ENCODE results near the gene CRYBA2.
A peak's percentile ranks its signal among the peaks of the same experiment; 100 is the strongest.

The CRYBA2 gene

DNA sequence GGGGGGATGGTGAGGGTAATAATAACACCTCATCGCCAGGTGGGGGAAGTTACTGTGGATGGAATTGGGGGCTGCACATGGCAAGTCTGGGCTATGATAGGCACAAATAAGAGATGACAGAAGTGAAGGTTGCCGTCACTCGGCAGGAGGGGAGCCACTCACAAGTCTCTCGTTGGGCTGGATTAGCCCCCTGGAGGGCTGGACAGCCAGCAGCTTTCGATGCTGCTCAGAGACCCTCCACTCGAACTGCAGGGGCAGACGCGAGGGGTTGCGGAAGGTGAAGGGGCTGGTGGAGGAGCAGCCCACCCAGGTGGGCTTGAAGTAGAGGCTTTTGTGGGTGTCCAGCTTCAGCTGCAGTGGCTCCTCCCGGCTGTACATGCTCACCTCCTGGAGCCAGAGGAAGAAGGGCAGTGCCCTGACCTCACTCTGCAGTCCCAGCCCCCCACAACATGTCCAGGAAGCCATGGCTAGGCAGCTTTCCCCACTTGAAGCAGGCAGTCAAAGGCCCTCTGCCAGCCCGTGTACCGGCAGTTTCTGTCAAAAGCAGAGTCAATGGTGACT lies 29.9 kb upstream of the CRYBA2 start:
- DNase-seq, result no peak

DNA sequence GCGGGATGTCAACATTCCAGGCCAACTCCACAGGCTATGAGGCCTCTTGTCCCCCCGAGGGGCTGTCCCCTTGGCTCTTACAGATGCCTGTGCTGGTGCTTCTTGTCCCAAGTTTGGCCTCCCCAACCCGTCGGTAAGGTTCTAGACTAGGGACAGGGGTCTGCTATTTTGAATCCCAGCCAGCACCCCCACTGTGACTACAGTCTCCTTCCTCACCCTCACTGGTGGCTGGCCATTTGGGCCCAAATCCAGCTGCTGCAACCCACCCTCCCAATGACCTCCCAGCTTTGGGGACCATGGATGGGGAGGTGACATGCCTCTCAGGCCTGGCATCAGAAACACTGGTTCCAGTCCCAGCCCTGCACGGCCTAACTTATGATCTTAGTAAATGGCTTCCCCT lies 29.4 kb upstream of the CRYBA2 start:
- DNase-seq, result no peak

DNA sequence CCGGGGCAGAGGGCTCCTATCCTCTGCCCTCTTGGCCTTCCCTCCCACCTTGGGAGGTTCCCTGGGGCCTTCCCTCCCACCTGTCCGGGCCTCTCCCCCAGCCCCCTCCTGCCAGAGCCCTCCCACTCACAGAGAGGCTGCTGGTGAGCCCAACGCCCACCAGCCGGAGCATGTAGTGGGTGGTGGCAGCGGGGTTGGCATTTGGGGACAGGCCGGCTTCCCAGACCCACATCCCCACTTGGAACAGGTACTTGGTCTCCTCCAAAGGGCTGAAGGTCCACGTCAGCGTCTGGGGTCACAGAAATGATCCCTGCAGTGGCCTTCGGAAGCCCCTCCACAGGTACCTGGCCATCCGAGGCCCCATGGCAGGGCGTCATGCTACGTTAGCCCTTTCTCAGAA lies 28.8 kb upstream of the CRYBA2 start:
- no peak for DNase-seq

DNA sequence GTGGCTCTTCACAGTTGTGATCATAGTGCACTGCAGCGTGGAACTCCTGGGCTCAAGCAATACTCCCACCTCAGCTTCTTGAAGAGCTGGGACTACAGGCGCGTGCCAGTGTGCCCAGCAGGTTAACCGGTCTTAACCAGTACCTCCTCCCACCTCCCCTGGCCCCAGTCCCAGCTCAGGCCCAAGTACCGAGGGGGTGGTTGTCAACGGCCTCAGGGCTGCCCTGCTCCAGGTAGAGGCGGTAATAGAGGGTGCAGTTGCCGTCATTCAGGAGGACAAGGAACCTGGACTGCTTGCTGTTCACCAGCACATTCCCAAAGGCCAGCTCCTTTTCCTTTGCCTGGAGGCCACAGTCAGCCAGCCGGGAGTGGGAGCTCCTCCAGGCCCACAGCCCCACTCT lies 28.4 kb upstream of the CRYBA2 start:
- DNase-seq, result no peak

DNA sequence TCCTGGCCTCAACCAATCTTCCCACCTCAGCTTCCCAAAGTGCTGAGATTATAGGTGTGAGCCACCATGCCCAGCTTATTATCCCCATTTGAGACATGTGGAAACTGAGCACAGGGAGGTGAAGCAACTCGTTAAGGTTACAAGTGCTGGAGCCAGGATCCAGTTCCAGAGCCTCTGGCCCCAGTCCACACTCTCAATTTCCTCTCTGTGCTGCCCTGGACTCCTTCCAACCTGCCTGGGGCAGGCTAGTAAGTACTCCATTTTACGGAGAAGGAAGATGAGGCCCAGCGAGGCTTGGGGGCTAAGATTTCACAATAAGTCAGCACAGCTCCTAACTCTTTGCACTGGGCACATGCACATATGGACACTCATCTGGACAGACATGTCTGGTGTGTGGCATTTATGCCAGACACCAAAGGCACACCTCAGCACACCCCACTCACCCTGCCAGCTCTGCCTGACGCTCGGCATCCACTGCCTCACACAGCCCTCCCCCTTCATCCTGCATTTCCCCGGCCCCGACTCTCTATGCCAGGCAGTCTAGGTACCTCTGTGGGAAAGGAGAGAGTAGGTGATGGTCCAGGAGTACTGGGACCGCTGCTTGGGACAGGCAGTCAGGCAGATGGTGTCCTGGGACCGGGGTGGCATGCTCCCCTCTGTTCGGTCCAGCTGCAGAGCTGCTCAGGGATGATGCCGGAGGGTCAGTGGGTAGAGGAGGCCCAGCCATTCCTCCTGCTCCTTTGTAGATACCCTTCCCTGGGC lies 27.6 kb upstream of the CRYBA2 start:
- no peak for DNase-seq

DNA sequence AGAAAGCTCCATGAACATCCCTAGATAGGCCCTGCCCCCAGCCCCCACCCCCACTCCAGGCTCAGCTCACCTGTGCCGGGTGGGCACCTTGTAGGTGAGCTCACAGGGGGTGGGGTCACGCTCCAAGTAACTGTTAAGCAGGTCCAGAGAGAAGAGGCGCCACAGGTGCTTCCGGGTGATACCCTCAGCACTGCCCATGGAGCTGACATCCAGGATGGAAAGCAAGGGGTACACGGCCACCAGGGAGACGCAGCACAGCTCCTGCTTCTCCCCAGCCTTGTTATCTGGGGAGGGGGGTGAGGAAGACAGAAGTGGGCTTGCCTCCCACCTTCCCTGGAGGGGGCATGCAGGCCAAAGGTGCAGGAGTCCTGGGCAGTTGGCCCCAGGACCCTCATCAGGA lies 26.2 kb upstream of the CRYBA2 start:
- DNase-seq, result no peak

DNA sequence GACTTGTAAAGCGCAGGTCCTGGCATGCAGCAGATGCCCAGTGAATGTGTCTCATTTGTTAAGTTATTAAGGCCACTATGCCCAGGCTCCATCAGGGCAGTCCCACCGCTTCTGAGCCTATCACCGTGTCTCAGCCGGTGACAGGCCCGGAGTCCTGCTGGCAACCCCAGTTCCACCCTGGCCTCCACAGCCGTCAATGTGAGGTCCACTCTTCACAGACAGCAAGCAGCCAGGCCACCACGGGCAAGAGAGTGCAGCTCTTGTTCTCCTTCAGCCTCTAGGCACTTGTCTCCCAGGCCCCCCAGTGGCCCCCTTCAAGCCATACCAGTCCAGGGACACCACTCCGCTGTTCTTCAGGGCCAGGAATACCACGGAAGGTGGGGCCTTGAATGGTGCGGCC lies 25.5 kb upstream of the CRYBA2 start:
- no peak for DNase-seq

DNA sequence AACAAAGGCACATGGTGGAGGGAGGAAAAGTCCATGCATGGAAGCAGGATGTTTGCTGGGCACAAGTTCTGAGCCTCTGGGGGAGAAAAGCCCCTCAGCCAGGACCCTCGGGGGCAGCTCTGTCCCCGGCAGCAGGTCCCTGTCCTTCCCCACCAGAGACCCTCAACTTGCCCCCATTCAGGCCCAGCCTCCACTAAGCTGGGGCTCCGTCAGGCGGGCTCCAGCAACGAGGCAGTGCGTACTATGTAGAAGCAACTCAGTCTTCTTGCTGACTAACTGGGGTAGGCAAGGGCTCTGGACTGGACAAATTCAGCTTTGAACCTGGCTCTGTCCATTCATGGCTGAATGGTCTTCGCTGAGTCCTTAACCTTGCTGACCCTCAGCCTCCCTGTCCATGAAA lies 25.1 kb upstream of the CRYBA2 start:
- no peak for DNase-seq

DNA sequence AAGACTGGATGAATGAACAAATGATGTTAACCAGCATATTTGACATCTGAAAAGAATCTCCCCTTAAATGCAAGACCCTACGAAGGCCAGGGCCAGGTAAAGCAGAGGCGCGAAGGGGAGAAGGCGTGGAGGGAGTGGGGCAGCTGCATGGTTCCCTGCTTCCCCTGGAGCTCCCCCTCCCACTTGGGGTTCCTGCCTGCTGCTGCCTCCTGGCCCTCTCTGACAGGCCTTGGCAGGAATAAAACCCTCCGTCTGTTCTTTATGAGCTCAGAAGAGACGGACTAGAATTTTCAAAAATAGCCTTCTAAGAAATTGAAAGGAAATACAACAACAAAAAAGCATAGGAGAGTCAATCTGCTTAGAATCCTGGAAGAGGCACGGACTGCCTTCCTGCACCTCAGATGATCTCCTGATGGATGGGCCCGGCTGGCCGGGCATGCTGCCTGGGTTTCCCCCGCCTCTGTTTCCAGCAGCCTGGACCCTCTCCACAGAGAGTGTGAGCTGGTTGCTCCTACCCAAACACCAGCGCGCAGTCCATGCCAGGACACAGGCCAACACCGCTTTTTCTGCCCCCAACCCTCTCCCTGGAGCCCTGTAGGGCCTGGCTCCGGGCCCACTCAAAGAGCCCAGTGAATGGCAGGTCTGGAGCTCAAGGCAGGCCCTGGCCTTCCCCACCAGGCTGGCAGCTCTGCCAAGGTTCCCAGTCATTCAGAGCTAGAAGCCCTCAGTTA lies 24.1 kb upstream of the CRYBA2 start:
- DNase-seq, result peak in 43 of 51 donors; percentile 13 to 89 (median 65)

DNA sequence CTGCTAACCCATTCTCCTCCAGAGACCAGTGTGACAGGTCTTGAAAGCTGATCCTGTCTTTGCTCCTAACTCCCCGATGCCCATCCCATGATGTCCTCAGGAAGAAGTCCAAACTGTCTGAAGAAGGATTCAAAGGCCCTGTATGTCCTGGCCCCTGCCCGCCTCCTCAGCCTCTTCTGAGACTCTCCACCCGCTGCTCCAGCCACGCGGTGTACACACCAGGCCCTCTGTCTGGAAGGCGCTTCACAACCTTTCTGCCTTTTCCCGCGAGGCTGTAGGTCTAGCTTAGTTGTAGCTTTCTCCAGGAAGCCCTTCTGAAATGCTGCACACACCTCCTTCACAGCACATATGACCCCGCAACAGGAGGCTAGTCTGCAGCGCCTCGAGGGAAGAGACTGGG lies 23.5 kb upstream of the CRYBA2 start:
- no peak for DNase-seq

DNA sequence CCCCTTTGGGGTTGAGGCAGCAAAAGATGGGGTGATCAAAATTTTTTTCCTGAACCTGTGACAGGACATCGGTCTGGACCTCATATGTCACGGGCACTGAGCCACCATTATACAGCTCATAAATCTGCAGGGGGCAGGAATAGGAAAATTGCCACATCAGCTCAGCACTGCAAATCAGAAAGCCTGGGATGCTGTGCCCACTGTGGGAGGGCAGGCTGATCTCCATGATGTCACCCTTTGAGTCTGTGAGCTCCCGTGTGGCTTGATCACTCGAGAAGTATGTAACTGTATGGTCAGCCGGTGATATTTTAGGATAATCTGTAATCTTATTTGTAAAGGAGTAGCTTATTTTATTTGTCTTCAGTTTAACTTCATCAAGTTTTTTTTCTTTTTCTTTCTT lies 17.7 kb upstream of the CRYBA2 start:
- DNase-seq, result no peak

DNA sequence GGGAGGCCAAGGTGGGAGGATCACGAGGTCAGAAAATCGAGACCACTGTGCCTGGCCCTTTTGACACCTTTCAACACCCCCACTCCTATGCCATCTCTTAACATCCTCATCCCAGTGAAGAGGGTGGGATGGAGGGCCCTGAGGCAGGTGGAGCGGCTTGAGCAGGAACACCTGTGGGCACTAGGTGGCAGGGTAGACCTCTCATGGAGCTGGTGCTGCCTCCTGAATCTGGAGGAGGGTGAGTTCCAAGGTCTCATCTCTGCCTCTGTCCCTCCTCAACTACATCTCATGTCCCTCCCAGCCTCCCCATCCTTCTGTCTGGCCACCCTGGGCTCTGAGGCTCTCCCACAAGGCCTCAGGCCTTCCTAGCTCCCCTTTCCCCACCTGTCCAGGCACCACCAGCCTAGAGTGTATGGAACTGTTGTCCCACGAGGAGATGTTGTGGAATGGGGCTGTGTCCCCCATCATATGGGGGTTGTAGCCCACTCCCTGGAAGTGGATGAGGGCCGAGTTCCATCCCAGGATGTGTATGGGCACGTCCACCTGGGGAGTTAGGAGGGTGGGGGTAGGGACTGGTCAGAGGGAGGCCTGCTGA lies 17.0 kb upstream of the CRYBA2 start:
- DNase-seq, result no peak

DNA sequence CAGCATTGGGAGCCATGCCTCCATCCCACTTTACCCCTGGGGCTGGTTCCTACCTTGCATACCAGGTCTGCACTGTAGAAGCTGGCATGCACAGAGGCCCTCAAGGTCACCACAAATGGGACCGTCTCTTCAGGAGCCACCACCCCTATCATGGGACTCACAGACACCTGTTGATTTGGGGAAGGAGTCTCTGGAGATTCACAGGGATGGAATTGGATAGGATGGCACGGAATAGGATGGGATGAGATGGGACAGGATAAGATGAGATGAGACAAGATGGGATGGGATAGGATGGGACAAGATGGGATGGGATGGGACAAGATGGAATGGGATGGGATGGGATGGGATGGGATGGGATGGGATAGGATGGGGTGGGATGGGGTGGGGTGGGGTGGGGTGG lies 16.1 kb upstream of the CRYBA2 start:
- DNase-seq, result no peak

DNA sequence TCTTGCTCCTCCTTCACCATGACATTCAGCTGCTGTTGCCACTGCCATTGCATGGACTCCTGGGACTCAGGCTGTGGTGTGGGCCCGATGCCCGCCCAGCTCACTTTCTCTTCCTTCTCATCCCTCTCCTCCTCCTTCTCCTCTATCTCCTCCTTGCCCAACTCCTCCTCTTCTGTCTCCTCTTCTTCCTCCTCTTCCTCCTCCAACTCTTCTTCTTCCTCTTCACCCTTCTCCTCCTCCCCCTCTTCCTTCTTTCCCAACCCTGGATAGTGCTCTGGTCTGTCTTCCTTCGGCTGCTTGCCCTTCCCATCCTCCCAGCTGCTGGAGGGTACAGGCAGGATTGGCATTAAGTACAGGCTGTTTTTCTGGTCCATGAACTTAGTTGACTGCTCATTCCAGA lies 10.8 kb upstream of the CRYBA2 start:
- no peak for DNase-seq

DNA sequence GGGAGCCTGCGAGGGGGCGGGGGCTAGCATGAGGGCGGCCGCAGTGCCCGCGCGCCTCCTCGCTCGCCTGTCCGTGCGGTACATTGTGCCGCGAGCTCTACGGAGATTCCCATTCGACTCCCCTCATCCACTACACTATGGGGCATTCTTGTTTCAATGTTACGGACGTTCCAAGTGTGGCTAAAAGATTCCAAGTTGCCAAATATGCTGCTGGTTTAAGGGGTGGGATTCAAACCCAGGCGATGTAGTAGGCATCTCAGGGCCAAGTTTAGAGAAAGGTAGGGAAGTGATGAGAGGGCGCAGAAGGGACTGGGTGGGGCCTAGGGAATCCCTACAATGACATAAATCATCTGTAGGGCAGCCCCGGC lies 10.0 kb upstream of the CRYBA2 start:
- no peak for DNase-seq

DNA sequence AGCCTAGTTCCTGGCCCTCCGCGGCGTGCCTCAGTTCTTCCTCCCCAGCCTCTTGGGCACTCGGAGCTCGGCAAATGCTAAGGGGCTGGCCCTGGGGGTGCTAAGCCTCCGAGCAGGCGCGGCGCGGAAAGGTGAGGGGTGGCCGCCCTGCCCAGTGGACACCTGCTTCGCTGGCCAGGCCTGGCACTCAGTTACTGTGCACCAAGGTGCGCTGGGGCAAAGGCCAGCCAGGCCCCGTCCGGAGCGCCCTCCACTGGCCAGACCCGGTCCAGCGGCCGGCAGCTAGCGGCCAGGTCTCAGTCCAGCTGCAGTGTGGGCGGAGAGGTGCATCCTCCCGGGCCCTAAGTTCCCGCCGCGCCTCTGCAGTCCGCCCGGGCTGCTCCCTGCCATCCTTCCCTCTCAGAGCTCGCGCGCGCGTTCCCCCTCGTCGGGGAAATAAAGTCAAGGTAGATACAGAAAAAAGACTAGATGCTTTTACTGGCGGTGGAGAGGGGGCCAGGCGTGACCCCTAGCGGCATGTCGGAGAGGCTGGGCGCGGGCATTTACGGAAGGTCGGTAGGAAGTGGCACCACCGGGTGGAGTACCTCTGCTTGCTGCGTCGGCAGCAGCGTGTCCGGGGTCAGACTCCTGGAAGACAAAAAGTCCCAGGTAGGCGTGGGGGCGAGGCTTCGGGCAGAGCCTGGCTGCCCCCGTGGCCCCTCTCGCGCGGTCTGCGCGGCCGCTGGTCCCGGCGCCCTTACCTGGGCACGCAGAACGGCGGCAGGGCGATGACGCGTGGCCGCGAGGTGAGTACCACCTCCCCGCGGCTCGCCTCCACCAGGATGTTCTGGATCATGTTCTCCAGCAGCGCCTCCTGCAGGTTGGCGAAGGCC lies 9.4 kb upstream of the CRYBA2 start:
- peak in 5 of 51 donors; percentile 11 to 39 (median 19) for DNase-seq

DNA sequence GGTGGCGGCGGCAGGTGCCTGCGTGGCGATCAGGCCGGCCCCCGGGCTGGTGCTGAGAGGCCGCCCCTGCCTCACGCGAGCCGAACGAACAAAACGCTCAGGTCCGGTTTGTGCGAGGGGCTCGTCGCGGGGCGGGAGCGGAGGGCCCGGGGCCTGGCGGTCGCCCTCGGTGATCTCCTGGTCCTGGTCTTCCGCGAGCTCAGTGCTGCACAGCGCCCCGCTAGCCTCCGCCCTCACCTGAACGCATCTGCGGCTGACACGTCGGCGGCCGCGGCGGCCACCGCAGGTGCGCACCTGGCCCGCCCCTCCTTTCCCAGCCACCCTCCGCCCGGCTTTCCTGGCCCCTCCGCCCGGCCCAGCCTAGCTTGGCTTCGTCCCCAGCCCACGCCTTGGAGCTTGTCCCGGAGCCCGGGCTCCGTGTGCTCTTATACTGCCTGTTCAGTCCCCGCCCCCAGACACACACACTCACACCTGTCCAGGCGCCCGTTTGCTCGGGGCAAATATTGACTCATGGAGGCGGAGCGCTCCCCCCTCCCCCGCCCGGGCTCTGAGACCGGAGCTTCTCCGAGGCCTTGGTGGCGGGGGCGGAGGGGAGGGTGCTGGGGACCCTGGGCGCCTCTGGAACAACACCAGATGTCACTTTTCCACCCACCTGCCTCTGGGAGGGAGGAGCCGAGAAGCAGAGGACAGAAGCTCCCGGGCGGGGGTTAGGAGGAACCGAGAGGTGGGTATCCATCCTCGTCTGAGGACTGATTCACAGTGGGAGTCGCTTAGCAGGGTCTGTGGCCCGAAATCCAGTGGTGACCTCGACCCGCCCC lies 8.6 kb upstream of the CRYBA2 start:
- peak in 1 of 51 donors; percentile 10 for DNase-seq

DNA sequence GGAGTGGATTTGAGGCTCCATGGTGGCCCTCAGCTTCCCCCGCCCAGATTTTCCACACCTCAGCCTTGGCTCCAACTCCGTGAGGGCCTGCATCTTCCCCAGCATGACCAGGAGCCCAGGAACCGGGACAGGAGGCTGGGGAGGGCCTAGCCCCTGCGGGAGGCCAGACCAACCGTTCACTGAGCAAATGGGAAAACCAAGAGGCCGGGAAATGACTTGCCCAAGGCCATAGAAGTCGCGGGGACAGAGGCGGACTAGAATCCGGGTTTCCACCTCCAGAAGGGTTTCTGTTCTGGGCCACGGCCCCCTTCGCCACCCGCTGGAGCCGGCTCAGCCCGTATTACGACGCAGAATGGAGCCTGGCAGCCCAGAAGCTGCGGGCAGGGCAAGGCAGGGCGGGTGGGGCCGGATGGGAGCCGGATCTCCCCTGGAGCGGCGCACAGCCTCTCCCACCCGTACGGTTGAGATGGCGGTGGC lies 7.9 kb upstream of the CRYBA2 start:
- DNase-seq, result no peak

DNA sequence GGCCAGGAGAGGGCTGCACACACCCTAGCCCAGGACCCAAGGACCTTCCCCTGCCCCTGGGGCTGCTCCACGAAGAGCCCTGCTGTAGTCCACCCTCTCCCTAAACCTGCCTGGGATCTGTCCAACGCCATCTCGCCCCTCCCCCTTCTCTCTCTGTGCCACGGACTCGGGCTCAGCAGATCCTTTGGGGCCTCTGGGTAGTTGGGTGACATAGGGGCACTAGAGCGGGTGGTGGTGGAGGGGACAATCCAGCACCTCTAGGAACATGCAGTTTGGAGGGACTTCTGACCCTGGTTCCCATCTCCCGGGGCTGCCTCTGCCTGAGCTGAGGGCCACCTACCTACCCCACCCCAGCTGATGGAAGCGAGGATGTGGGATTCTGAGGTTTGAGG lies 7.3 kb upstream of the CRYBA2 start:
- DNase-seq, result no peak

DNA sequence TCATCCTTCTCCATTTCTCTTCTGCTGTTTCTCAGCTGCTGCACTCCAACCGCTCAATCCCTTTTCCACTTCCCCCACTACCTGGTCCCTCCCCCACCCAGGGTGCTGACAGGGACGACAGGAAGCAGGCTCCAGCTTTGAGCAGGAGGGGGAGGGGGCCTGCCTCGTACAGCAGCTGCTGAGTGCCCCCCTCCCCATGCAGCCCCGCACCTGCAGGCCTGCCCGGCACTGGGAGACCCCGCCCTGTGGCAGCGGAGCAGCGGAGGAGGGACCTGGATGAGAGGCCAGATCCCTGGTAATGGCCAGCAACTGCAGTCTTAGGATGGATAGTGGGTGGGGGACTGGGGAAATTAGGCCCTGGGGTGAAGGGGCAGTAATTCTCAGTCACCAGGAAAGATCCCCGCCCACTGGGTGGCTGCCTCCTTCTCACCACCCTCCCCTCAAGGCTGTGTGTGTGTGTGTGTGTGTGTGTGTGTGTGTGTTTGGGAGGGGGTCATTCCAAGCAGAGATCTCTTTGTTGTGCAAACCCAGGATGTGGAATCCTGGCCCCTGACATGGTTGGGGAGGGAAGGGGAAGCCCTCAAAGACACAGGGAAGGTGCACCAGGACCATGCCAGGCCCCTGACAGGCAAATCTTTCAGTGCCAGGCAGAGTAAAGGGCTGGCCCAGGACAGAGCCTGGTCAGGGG lies 6.8 kb upstream of the CRYBA2 start:
- no peak for DNase-seq

Data from hypothalamus (tissue), 51 donors.